Activated CD8-positive, alpha-beta T cell treated with anti-CD3 and anti-CD28 coated beads, Interleukin-2, amount 10 ng/mL, durations not matched to agents 7 days and 5 days (primary cell): ENCODE data around the gene SYNJ1. TPM values are rescaled to one million over a fixed set of nuclear protein-coding genes. Genes with fewer than 3 reads are reported as not detected.
"Not testable (repeated sequence)": the region's sequence is repeated elsewhere in the genome, so short reads cannot be mapped to it uniquely, and the experiment has no call there.

Source experiments
- ATAC-seq: fragments of 150-1000 bp; cut with Tn5 transposase; one replicate; pipeline ENCODE4 v1.10.0; 2021; ENCODE audit warnings: moderate library complexity
- CTCF ChIA-PET: fragments of 350-600 bp; sonication (Branson Sonifier 250); formaldehyde crosslinking; loops from one replicate; lab custom pipeline; 2021; ENCODE audit warnings: antibody characterized with exemption; lab: Charles Lee
- POLR2A ChIA-PET: fragments of 350-600 bp; sonication (Branson Sonifier 250); formaldehyde crosslinking; loops from one replicate; lab custom pipeline; 2021; ENCODE audit warnings: antibody characterized with exemption; lab: Charles Lee
- DNase-seq: peaks from one replicate; pipeline ENCODE4 v3.0.0-alpha.2; 2020
- H3K27ac Mint-ChIP-seq: one replicate; pipeline ENCODE4 v1.8.0; 2021; ENCODE audit warnings: mild to moderate bottlenecking, mixed read lengths
- H3K27me3 Mint-ChIP-seq: one replicate; pipeline ENCODE4 v1.8.0; 2021; ENCODE audit warnings: low read depth, mixed read lengths
- H3K36me3 Mint-ChIP-seq: one replicate; pipeline ENCODE4 v1.8.0; 2021; ENCODE audit warnings: low read depth, mixed read lengths
- H3K4me1 Mint-ChIP-seq: one replicate; pipeline ENCODE4 v1.8.0; 2021; ENCODE audit warnings: low read depth, mixed read lengths
- H3K4me3 Mint-ChIP-seq: one replicate; pipeline ENCODE4 v1.8.0; 2021; ENCODE audit warnings: mild to moderate bottlenecking, mixed read lengths
- H3K9me3 Mint-ChIP-seq: one replicate; pipeline ENCODE4 v1.8.0; 2022; ENCODE audit warnings: mixed read lengths; ENCODE audit not compliant: insufficient read depth
- total RNA-seq, 2 experiments: library from RNA; stranded (reverse); gene quantifications; one replicate each; pipeline ENCODE4 v1.2.3, GENCODE V29; 2021

Gene SYNJ1
- total RNA-seq, 2 experiments from 2014 or later = 16.0 to 21.8 TPM

DNA sequence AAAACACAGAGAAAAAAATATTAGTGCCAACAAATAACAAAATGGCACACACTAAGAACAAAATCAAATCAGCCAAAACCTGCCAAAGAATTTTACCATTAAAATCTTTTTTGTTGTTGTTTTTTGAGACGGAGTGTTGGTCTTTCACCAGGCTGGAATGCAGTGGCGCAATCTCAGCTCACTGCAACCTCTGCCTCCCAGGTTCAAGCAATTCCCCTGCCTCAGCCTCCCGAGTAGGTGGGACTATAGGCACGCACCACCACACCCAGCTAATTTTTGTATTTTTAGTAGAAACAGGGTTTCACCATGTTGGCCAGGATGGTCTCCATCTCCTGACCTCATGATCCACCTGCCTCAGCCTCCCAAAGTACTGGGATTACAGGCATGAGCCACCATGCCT is 8.3 kb upstream of the SYNJ1 start:
- POLR2A ChIA-PET = not testable (repeated sequence)

DNA sequence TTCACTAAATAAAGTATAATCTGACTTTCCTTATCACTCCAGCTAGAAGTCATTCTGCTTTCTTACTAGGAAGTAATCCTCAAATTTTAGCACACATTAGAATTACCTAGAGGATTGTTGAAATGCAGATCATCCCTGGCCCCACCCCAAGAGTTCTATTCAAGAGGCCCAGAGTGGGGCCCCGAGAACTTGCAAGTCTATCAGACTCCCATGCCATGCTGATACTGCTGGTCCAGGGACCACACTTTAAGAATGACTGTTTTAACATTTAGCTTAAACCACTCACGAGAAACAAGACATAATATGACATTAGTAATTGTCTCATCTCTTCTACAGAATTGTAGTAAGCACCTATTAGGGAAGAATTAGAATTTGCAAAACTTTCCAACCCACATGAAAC is 7.7 kb upstream of the SYNJ1 start:
- ATAC-seq = no peak
- Mint-ChIP-seq H3K36me3 (peaks cover 41% of the 10 kb centered on the region), H3K4me1 (peaks cover 10% of the 10 kb centered on the region), H3K27me3 (no peaks in the 10 kb centered on the region), H3K4me3 (no peak overlapping the region), H3K27ac (peak overlapping the region; percentile 30), H3K9me3 (no peaks in the 10 kb centered on the region)
- no peak for DNase-seq
- ChIA-PET CTCF (interaction anchor here (1.9 kb wide), 1 partner anchor 12 kb away, joined by 5 read pairs; no protein-coding TSS in a partner anchor), POLR2A (no interaction called here)

More for the DNA sequence above, 8.3 kb upstream of the SYNJ1 start:
- DNase-seq, H3K4me3 Mint-ChIP-seq, ATAC-seq, H3K27me3 Mint-ChIP-seq, H3K4me1 Mint-ChIP-seq, H3K27ac Mint-ChIP-seq, H3K9me3 Mint-ChIP-seq: not testable (repeated sequence)
- CTCF ChIA-PET = interaction anchor here (1.9 kb wide), 1 partner anchor 11 kb away, joined by 5 read pairs; no protein-coding TSS in a partner anchor
- H3K36me3 Mint-ChIP-seq = peaks cover 47% of the 10 kb centered on the region

DNA sequence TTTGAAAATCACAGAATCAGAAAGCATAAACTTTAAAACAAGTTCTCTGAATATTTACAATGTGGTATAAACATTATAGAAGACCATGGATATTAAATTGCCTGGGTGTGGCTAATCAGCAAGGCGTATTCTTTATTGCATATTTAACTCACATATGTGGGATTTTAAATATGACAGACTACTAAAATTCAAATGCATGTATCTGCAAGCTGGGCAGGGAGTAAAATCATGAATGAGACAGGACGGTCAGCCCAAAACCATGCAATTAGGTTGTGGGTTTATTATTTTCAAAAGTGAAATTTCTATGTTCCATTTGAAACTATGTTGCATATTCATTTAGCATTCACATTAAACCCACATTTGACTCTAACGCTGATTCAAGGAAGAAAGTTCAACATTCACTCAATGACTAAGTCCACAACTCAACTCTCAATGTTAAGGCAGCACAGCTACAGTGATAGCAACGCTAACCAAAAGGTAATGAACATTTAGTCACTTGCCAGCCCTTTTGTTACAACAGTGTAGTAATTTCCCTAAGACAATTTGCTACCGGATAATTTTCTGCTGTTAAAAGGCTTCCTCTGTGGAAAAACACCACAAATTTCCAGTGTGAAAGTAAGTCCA is 6.3 kb upstream of the SYNJ1 start:
- H3K4me3 Mint-ChIP-seq = no peak overlapping the region
- ChIA-PET CTCF (no interaction called here), POLR2A (no interaction called here)
- ATAC-seq (no peak), DNase-seq (no peak)
- H3K36me3 Mint-ChIP-seq = peaks cover 32% of the 10 kb centered on the region
- no peak overlapping the region for H3K27ac Mint-ChIP-seq
- no peaks in the 10 kb centered on the region for H3K27me3 Mint-ChIP-seq
- H3K9me3 Mint-ChIP-seq = no peaks in the 10 kb centered on the region
- peaks cover 10% of the 10 kb centered on the region for H3K4me1 Mint-ChIP-seq

DNA sequence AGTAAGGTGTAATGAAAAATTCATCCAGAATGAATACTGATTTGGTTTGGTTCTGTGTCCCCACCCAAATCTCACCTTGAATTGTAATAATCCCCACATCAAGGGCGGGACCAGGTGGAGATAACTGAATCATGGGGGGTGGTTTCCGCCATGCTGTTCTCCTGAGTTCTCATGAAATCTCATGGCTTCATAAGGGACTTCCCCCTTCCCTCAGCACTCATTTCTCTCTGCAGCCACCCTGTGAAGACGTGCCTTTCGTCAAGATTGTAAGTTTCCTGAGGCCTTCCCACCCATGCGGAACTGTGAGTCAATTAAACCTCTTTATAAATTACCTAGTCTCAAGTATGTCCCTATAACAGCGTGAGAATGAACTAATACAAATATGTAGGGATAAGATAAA is 5.5 kb upstream of the SYNJ1 start:
- peaks cover 27% of the 10 kb centered on the region for H3K36me3 Mint-ChIP-seq
- no peak overlapping the region for H3K27ac Mint-ChIP-seq
- ChIA-PET CTCF (interaction anchor here (1.0 kb wide), 1 partner anchor 14 kb away, joined by 3 read pairs; no protein-coding TSS in a partner anchor), POLR2A (interaction anchor here (2.0 kb wide), 1 partner anchor 38 kb away, joined by 5 read pairs; the partner anchor contains the start of gene PAXBP1)
- no peaks in the 10 kb centered on the region for H3K27me3 Mint-ChIP-seq
- DNase-seq = no peak
- no peaks in the 10 kb centered on the region for H3K9me3 Mint-ChIP-seq
- peaks cover 17% of the 10 kb centered on the region for H3K4me1 Mint-ChIP-seq
- ATAC-seq = no peak
- H3K4me3 Mint-ChIP-seq = no peak overlapping the region

DNA sequence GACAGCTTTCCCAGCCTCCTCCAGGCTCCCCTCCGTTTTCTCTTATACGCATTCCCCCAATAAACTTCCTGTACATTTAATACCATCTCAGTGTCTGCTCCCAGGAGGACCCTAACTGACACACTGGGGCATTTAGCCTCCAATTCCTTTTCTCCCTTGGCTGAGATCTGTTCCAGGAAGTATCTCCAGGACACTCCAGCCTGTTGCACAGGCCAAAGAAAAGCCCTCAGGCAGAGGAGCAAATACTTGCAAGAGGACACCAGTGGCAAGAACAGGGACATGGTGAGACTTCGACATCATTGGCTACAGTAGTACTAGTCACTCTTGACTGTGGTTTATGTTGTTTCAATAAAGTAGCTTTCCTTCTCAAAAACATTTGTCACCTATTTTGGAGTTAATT is 4.7 kb upstream of the SYNJ1 start:
- Mint-ChIP-seq H3K4me1 (peaks cover 17% of the 10 kb centered on the region), H3K27ac (no peak overlapping the region), H3K36me3 (peaks cover 24% of the 10 kb centered on the region), H3K4me3 (no peak overlapping the region), H3K9me3 (no peaks in the 10 kb centered on the region), H3K27me3 (no peaks in the 10 kb centered on the region)
- DNase-seq (no peak), ATAC-seq (no peak)
- CTCF ChIA-PET = interaction anchor here (1.0 kb wide), 1 partner anchor 13 kb away, joined by 3 read pairs; no protein-coding TSS in a partner anchor
- POLR2A ChIA-PET = interaction anchor here (2.0 kb wide), 1 partner anchor 38 kb away, joined by 5 read pairs; the partner anchor contains the start of gene PAXBP1

DNA sequence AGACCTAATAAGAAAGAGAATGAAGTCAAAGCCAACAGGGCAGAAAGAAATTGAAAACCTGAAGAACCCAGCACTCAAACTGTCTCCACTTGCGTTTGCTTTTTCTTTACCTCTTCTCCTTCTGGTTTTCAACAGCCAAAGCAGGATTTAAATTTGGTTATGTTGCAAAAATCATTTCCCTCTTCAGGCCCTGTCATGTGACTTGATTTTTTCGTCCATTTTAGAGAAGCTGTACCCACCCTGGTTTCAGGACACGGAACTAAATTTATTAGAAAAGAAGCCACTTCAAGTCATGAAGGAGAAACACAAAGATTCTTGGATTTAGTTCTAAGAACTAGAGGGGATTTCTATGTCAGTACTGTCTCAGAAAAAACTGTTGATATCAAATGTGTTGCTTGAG is 1.0 kb upstream of the SYNJ1 start:
- no peak for DNase-seq
- ChIA-PET CTCF (interaction anchor here (1.0 to 1.9 kb wide), 3 partner anchors 23 to 43 kb away, joined by 3 to 15 read pairs (median 6); partner anchors contain the start of gene PAXBP1), POLR2A (interaction anchor here (1.1 to 2.2 kb wide), 4 partner anchors 19 to 116 kb away, joined by 4 to 31 read pairs (median 6); partner anchors contain the start of genes CFAP298 and PAXBP1)
- peak overlapping the region; percentile 97 for H3K27ac Mint-ChIP-seq
- H3K4me1 Mint-ChIP-seq = peaks cover 28% of the 10 kb centered on the region
- peaks cover 14% of the 10 kb centered on the region for H3K36me3 Mint-ChIP-seq
- H3K27me3 Mint-ChIP-seq = no peaks in the 10 kb centered on the region
- no peak for ATAC-seq
- H3K4me3 Mint-ChIP-seq = peak overlapping the region; percentile 96
- no peaks in the 10 kb centered on the region for H3K9me3 Mint-ChIP-seq

DNA sequence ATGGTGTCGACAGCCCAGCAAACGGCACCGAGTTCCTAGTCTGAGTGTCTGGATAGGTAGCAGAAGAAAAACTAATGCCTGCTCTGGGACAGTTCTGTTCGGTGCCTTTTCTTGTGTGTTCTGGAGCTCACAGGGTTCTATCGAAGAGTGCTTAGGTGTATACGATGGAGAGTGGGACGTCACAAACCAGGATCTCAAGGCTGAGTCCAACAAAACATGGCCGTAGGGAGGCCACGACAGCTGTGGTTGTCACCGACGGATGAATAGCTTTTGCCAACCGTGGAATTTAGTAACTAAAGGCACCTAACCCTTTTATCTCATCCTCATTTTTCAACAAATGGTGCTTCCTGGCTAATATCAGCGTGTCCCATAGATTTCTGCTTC is 635 bp upstream of the SYNJ1 start:
- ChIA-PET CTCF (interaction anchor here (1.0 to 1.9 kb wide), 4 partner anchors 16 to 44 kb away, joined by 3 to 15 read pairs (median 5); partner anchors contain the start of gene PAXBP1), POLR2A (interaction anchor here (1.1 to 2.2 kb wide), 4 partner anchors 13 to 116 kb away, joined by 4 to 31 read pairs (median 10); partner anchors contain the start of genes CFAP298 and PAXBP1)
- Mint-ChIP-seq H3K27ac (peak overlapping the region; percentile 97), H3K9me3 (no peaks in the 10 kb centered on the region), H3K4me3 (peak overlapping the region; percentile 96), H3K36me3 (peaks cover 16% of the 10 kb centered on the region), H3K4me1 (peaks cover 31% of the 10 kb centered on the region), H3K27me3 (no peaks in the 10 kb centered on the region)
- no peak for DNase-seq
- ATAC-seq = no peak

DNA sequence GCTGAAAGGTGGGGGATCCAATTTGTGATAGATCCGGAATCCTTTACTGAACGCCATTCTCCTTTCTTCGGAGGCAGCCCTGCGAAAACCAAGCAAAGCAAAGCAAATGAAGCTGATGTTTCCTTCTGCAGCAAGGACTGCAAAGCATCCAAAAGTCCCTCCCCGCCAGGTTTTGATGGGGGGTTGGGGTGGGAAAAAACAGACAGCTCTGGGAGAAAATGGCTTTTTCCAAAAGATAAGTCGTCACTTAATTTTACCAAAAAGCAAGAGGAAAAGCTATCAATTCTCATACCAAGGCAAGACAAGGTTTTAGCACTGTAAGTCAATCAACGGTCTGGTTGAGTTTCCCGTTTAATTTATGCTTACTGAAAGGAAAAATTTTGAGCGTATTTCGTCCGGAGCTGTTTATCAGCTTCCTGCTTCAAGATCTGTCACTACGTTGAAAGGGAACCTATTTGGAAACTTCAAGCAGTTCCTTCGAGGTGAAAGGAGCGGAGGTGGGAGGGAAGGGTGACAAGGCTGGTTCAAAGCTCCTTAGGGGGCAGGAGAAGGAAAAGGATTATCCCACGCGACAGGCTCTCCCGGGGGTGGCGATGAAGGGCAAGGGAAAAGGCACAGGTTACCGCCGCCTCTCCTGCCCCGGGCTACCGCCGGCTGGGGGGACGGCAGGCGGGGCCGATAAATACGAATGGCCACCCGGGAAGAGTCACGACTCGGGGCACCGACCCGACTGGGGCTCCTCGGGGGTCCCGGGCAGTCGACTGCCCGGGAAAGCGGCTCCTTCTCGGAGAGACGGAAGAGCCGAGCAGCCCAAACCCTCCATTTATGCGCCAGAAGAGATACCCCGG is 750 bp downstream of the SYNJ1 start:
- DNase-seq = peak; percentile 30
- Mint-ChIP-seq H3K4me1 (peaks cover 31% of the 10 kb centered on the region), H3K9me3 (no peaks in the 10 kb centered on the region), H3K27ac (peak overlapping the region; percentile 97), H3K36me3 (peaks cover 17% of the 10 kb centered on the region), H3K27me3 (no peaks in the 10 kb centered on the region), H3K4me3 (peak overlapping the region; percentile 96)
- peak; percentile 21 for ATAC-seq
- ChIA-PET CTCF (interaction anchor here (0.6 to 1.9 kb wide), 9 partner anchors 15 to 74 kb away, joined by 3 to 15 read pairs (median 4); partner anchors contain the start of gene PAXBP1), POLR2A (interaction anchor here (0.6 to 2.2 kb wide), 8 partner anchors 9 to 114 kb away, joined by 3 to 31 read pairs (median 4); partner anchors contain the start of genes CFAP298 and PAXBP1)

DNA sequence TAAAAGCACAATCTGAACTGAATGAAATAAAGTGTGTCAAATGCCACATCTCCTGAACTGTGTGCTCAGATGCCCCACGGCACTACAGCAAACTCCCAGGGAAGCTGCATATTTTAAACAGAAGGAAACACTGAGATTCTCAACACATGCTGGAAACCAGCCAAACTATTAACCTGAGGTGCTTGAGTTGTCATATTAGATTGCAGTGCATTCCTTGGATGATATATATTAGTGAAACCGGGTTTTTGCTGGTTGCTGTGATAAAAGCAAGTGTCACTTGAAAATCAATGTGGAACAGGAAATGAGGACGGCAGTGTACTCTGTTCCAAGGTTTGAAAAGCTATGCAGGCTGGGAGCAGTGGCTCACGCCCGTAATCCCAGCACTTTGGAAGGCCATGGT is 8.7 kb downstream of the SYNJ1 start:
- DNase-seq (no peak), ATAC-seq (no peak)
- no peaks in the 10 kb centered on the region for H3K27me3 Mint-ChIP-seq
- POLR2A ChIA-PET = no interaction called here
- no peaks in the 10 kb centered on the region for H3K9me3 Mint-ChIP-seq
- no peak overlapping the region for H3K27ac Mint-ChIP-seq
- peaks cover 40% of the 10 kb centered on the region for H3K36me3 Mint-ChIP-seq
- H3K4me3 Mint-ChIP-seq = no peak overlapping the region
- CTCF ChIA-PET = interaction anchor here (1.0 kb wide), 1 partner anchor 14 kb away, joined by 3 read pairs; no protein-coding TSS in a partner anchor
- H3K4me1 Mint-ChIP-seq = peaks cover 10% of the 10 kb centered on the region

DNA sequence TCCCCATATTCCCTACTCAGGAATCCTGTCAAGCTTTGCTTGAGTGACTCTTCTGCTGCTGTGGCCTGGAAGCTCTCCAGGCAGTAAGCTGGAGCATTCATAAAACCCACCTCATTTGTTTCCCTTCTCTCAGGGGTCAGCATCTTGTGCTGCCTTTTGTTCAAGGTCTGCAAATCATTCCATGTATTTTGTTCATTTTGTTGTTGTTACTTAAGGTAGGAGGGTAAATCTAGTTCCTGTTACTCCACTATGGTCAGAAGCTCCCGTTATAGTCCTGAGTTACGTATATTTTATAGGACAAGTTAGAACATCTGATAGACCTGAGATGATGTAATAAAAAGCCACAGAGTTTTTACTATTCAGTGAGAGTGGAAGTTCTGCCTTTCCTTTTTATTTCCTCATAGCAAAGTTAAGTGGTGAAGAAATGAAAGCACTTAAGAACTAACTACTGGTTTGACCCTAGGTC is 9.9 kb downstream of the SYNJ1 start:
- peaks cover 32% of the 10 kb centered on the region for H3K36me3 Mint-ChIP-seq
- no peak overlapping the region for H3K27ac Mint-ChIP-seq
- ChIA-PET CTCF (interaction anchor here (1.4 kb wide), 1 partner anchor 65 kb away, joined by 3 read pairs; no protein-coding TSS in a partner anchor), POLR2A (interaction anchor here (0.7 to 1.1 kb wide), 2 partner anchors 9 to 194 kb away, joined by 3 read pairs; partner anchors contain the start of gene SYNJ1)
- no peak overlapping the region for H3K4me3 Mint-ChIP-seq
- peaks cover 7% of the 10 kb centered on the region for H3K4me1 Mint-ChIP-seq
- H3K27me3 Mint-ChIP-seq = no peaks in the 10 kb centered on the region
- H3K9me3 Mint-ChIP-seq = no peaks in the 10 kb centered on the region
- ATAC-seq (no peak), DNase-seq (no peak)

DNA sequence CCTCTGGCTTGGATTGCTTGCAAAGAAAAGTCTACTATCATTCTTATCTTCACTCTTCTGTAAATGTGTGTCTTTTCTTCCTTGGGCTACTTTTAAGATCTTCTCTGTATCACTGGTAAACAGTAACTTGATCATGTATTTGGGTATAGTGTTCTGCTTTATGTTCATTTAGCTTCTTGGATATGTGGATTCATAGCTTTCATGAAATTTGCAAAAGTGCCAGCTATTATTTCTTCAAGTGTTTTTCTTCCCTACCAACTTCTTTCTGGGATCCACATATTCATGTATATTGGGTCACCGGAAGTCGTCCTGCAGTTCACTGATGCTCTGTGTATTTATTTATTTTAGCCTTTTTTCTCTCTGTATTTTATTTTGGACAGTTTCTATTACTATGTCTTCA is 11.3 kb downstream of the SYNJ1 start:
- ATAC-seq = no peak
- ChIA-PET CTCF (interaction anchor here (1.0 to 1.2 kb wide), 2 partner anchors 8 to 34 kb away, joined by 3 to 4 read pairs; no protein-coding TSS in a partner anchor), POLR2A (interaction anchor here (0.6 to 2.7 kb wide), 3 partner anchors 11 to 1169 kb away, joined by 3 to 10 read pairs (median 5); partner anchors contain the start of gene SYNJ1)
- no peaks in the 10 kb centered on the region for H3K9me3 Mint-ChIP-seq
- no peak for DNase-seq
- H3K27me3 Mint-ChIP-seq = no peaks in the 10 kb centered on the region
- peaks cover 28% of the 10 kb centered on the region for H3K36me3 Mint-ChIP-seq
- H3K4me3 Mint-ChIP-seq = no peak overlapping the region
- no peak overlapping the region for H3K27ac Mint-ChIP-seq
- peaks cover 20% of the 10 kb centered on the region for H3K4me1 Mint-ChIP-seq
